IMR-90 (cell line): ENCODE data around the gene MTMR3. TPM values are rescaled to one million over a fixed set of nuclear protein-coding genes. Genes with fewer than 3 reads are reported as not detected.

Experiments used
- ATAC-seq: fragments of 200-7000 bp; cut with Tn5 transposase; 2 replicates; pipeline ENCODE4 v1.9.1; 2020; ENCODE audit warnings: low read depth, mild to moderate bottlenecking, moderate library complexity
- BruUV-seq: library from RNA; stranded (reverse); fragments of 400-500 nt; replicated peaks from 2 replicates; lab custom pipeline; 2021; lab: Mats Ljungman, UMichigan
- CTCF ChIA-PET: fragments of 300-600 bp; formaldehyde crosslinking; extraction: SDS; loops from one replicate; lab custom pipeline; 2021; ENCODE audit warnings: antibody characterized with exemption; lab: Yijun Ruan, JAX
- POLR2A ChIA-PET: fragments of 300-600 bp; sonication (Branson Sonifier 250); formaldehyde crosslinking; loops from one replicate; lab custom pipeline; 2022; ENCODE audit warnings: antibody characterized with exemption; ENCODE audit not compliant: unreplicated experiment; lab: Charles Lee
- DNase-seq: peaks from one replicate; pipeline ENCODE4 v3.0.0; 2013
- H2AFZ ChIP-seq: replicated peaks from 2 replicates; pipeline ENCODE3; 2013; ENCODE audit warnings: low read length, mild to moderate bottlenecking; ENCODE audit not compliant: poor library complexity
- H2AK5ac ChIP-seq: 2 replicates; pipeline ENCODE4 v1.6.1; 2013; ENCODE audit warnings: low read depth, low read length, inconsistent platforms
- H2AK9ac ChIP-seq: replicated peaks from 2 replicates; pipeline ENCODE3; 2013; ENCODE audit warnings: mild to moderate bottlenecking, low read depth, low read length, moderate library complexity; ENCODE audit not compliant: poor library complexity
- H2BK120ac ChIP-seq: 2 replicates; pipeline ENCODE4 v1.6.1; 2013; ENCODE audit warnings: low read depth, low read length, inconsistent platforms
- H2BK15ac ChIP-seq: 3 replicates; pipeline ENCODE4 v1.6.1; 2013; ENCODE audit warnings: low read depth, low read length, inconsistent platforms
- H2BK20ac ChIP-seq: 2 replicates; pipeline ENCODE4 v1.6.1; 2013; ENCODE audit warnings: low read depth, mild to moderate bottlenecking, inconsistent platforms, low read length, moderate library complexity
- H2BK5ac ChIP-seq: 2 replicates; pipeline ENCODE4 v1.6.1; 2013; ENCODE audit warnings: mild to moderate bottlenecking, low read depth, low read length, inconsistent platforms; ENCODE audit not compliant: poor library complexity, severe bottlenecking
- H3K14ac ChIP-seq: replicated peaks from 2 replicates; pipeline ENCODE4 v1.6.1; 2013; ENCODE audit warnings: low read depth, low read length, inconsistent platforms
- H3K18ac ChIP-seq: 2 replicates; pipeline ENCODE4 v1.6.1; 2013; ENCODE audit warnings: low read depth, low read length, control low read depth
- H3K23ac ChIP-seq: 2 replicates; pipeline ENCODE4 v1.6.1; 2013; ENCODE audit warnings: low read depth, low read length, inconsistent platforms
- H3K27ac ChIP-seq: 2 replicates; pipeline ENCODE4 v1.5.1; 2013; ENCODE audit warnings: mild to moderate bottlenecking, control low read depth, low read length; ENCODE audit not compliant: insufficient read depth
- H3K27me3 ChIP-seq: 2 replicates; pipeline ENCODE4 v1.6.1; 2013; ENCODE audit warnings: low read length; ENCODE audit not compliant: control insufficient read depth, insufficient read depth
- H3K36me3 ChIP-seq: 2 replicates; pipeline ENCODE4 v1.6.1; 2013; ENCODE audit warnings: low read length, mixed read lengths; ENCODE audit not compliant: control insufficient read depth, insufficient read depth
- H3K4ac ChIP-seq: 2 replicates; pipeline ENCODE4 v1.6.1; 2013; ENCODE audit warnings: low read depth, low read length, inconsistent platforms
- H3K4me1 ChIP-seq: 2 replicates; pipeline ENCODE4 v1.6.1; 2013; ENCODE audit warnings: low read length, mixed read lengths; ENCODE audit not compliant: control insufficient read depth, insufficient read depth
- H3K4me2 ChIP-seq: 2 replicates; pipeline ENCODE4 v1.6.1; 2013; ENCODE audit warnings: low read depth, mild to moderate bottlenecking, control low read depth, low read length, moderate library complexity
- H3K4me3 ChIP-seq: 2 replicates; pipeline ENCODE4 v1.5.1; 2013; ENCODE audit warnings: low read depth, mild to moderate bottlenecking, control low read depth, low read length, moderate library complexity; ENCODE audit not compliant: insufficient read depth
- H3K56ac ChIP-seq: 2 replicates; pipeline ENCODE4 v1.6.1; 2013; ENCODE audit warnings: low read length, inconsistent platforms; ENCODE audit not compliant: insufficient read depth; ENCODE audit errors: extremely low read depth
- H3K79me1 ChIP-seq, 2 experiments: 2 replicates each; pipeline ENCODE4 v1.6.1; 2013; ENCODE audit warnings: low read length in 2 of 2, inconsistent platforms in 1 of 2, low read depth in 1 of 2
- H3K9ac ChIP-seq: 2 replicates; pipeline ENCODE4 v1.6.1; 2013; ENCODE audit warnings: low read depth, low read length, control low read depth
- H3K9me1 ChIP-seq: 2 replicates; pipeline ENCODE4 v1.6.1; 2013; ENCODE audit warnings: low read length, inconsistent platforms; ENCODE audit not compliant: insufficient read depth
- H3K9me3 ChIP-seq: 2 replicates; pipeline ENCODE4 v1.6.1; 2013; ENCODE audit warnings: low read length; ENCODE audit not compliant: control insufficient read depth, insufficient read depth
- H4K20me1 ChIP-seq: 2 replicates; pipeline ENCODE4 v1.6.1; 2013; ENCODE audit warnings: low read length, inconsistent platforms; ENCODE audit not compliant: insufficient read depth
- H4K5ac ChIP-seq: 2 replicates; pipeline ENCODE4 v1.6.1; 2013; ENCODE audit warnings: mild to moderate bottlenecking, low read depth, low read length, control low read depth
- H4K8ac ChIP-seq, 2 experiments: 2 replicates each; pipeline ENCODE4 v1.6.1; 2013; ENCODE audit warnings: low read depth in 2 of 2, low read length in 2 of 2, control low read depth in 1 of 2, inconsistent platforms in 1 of 2
- H4K91ac ChIP-seq: 2 replicates; pipeline ENCODE4 v1.6.1; 2013; ENCODE audit warnings: low read depth, low read length, inconsistent platforms; ENCODE audit not compliant: insufficient read depth
- BHLHE40 ChIP-seq: fragments of 150-350 bp; IDR thresholded peaks from 2 replicates; pipeline ENCODE4 v1.6.1; 2016; ENCODE audit warnings: mild to moderate bottlenecking, low read depth, low read length
- CEBPB ChIP-seq: IDR thresholded peaks from 2 replicates; pipeline ENCODE4 v1.6.1; 2012; ENCODE audit warnings: low read depth, low read length, improper control_type of control experiment
- CHD1 ChIP-seq: IDR thresholded peaks from 2 replicates; pipeline ENCODE4 v1.6.1; 2012; ENCODE audit warnings: low read depth, low read length, improper control_type of control experiment
- CTCF ChIP-seq: conservative IDR thresholded peaks from 2 replicates; pipeline ENCODE4 v1.5.1; 2012; ENCODE audit warnings: mild to moderate bottlenecking, low read depth, low read length, improper control_type of control experiment
- FOS ChIP-seq: fragments of 150-350 bp; IDR thresholded peaks from 2 replicates; pipeline ENCODE4 v1.6.1; 2016; ENCODE audit warnings: low read depth, low read length
- MAFK ChIP-seq: IDR thresholded peaks from 2 replicates; pipeline ENCODE4 v1.6.1; 2012; ENCODE audit warnings: low read depth, low read length, improper control_type of control experiment
- MAZ ChIP-seq: IDR thresholded peaks from 2 replicates; pipeline ENCODE4 v1.6.1; 2012; ENCODE audit warnings: low read depth, mild to moderate bottlenecking, low read length, improper control_type of control experiment, moderate library complexity, borderline replicate concordance
- MXI1 ChIP-seq: IDR thresholded peaks from 2 replicates; pipeline ENCODE4 v1.6.1; 2012; ENCODE audit warnings: low read depth, mild to moderate bottlenecking, low read length, moderate library complexity, borderline replicate concordance
- NFE2L2 ChIP-seq: fragments of 150-350 bp; IDR thresholded peaks from 2 replicates; pipeline ENCODE4 v1.6.1; 2016; ENCODE audit warnings: low read depth, mild to moderate bottlenecking, low read length
- POLR2A ChIP-seq: IDR thresholded peaks from 2 replicates; pipeline ENCODE4 v1.6.1; 2012; ENCODE audit warnings: mild to moderate bottlenecking, low read depth, low read length
- RAD21 ChIP-seq: IDR thresholded peaks from 2 replicates; pipeline ENCODE4 v1.6.1; 2012; ENCODE audit warnings: low read length, improper control_type of control experiment
- RCOR1 ChIP-seq: IDR thresholded peaks from 2 replicates; pipeline ENCODE4 v1.6.1; 2012; ENCODE audit warnings: mild to moderate bottlenecking, low read length, improper control_type of control experiment; ENCODE audit not compliant: insufficient replicate concordance
- RFX5 ChIP-seq: IDR thresholded peaks from 2 replicates; pipeline ENCODE4 v1.8.0; 2012; ENCODE audit warnings: low read depth, mild to moderate bottlenecking, low read length, moderate library complexity
- SMC3 ChIP-seq: fragments of 150-350 bp; IDR thresholded peaks from 2 replicates; pipeline ENCODE4 v1.6.1; 2016; ENCODE audit warnings: low read depth, mild to moderate bottlenecking, antibody characterized with exemption, low read length, moderate library complexity
- USF2 ChIP-seq: fragments of 150-350 bp; IDR thresholded peaks from 2 replicates; pipeline ENCODE4 v1.6.1; 2017; ENCODE audit warnings: mild to moderate bottlenecking, antibody characterized with exemption, low read length, low read depth
- WGBS, 2 experiments: methylation state at CpG; one replicate each; pipeline versions ENCODE4 v1.1.5 to v1.1.7; 2013; ENCODE audit warnings: missing lambda C conversion rate in 2 of 2; ENCODE audit not compliant: insufficient read length in 1 of 2; ENCODE audit errors: extremely low coverage in 2 of 2; 5-methylcytosine and 5-hydroxymethylcytosine counted together
- dilution Hi-C: fragments of 300-500 bp; cut with HindIII; formaldehyde crosslinking; loops from one replicate; pipeline ENCODE4 v1.14.3; 2018; ENCODE audit warnings: low sequenced_read_pairs; ENCODE audit not compliant: unreplicated experiment
- in situ Hi-C: fragments of 300-500 bp; cut with MboI; formaldehyde crosslinking; loops from 3 replicates; pipeline ENCODE4 v1.14.3; 2019; ENCODE audit warnings: low sequenced_read_pairs, inconsistent platforms, mixed read lengths
- intact Hi-C: fragments of 100-400 bp; cut with micrococcal nuclease; formaldehyde crosslinking; loops from 2 replicates; pipeline ENCODE4 v1.10.0; 2022
- polyA plus RNA-seq, 3 experiments: library from polyadenylated mRNA; depleted of rRNA; stranded (reverse); fragments of >200 nt; gene quantifications; 2 replicates each; pipeline ENCODE4 v1.2.3, GENCODE V29; 2012; ENCODE audit warnings: low replicate concordance in 1 of 3
- total RNA-seq: library from RNA; depleted of rRNA; stranded (reverse); fragments of >200 nt; gene quantifications from 2 replicates; pipeline ENCODE4 v1.2.3, GENCODE V29; 2012
- TF ChIP-seq, protein P1 (sequence below): fragments of 150-350 bp; IDR thresholded peaks from 2 replicates; pipeline ENCODE4 v1.6.1; 2016; ENCODE audit warnings: low read depth, mild to moderate bottlenecking, low read length, moderate library complexity, borderline replicate concordance

Gene MTMR3
- total and polyA plus RNA-seq, 2 of the 4 experiments (the other 2 are of a cell fraction) = 21.3 to 29.4 TPM

DNA sequence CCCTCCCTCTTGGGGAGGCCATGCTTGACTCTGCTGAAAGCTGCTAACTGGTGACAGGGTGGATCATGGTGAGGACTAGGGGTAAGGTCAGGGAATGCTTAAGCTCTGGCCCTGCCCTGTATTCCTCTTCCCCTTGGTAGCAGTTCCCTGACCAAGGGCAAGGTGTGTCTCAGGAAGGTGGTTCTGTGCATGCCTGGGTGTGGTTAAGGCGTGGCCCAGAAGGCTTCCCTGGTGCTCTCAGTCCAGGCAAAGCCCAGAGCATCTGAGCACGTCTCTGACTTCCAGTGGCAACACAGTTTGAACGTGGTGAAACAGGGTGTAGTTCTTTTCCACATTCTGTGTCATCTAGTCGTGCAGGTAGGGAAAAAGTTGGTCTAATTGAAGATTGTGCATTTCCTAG is 144.2 kb downstream of the MTMR3 start:
- in situ Hi-C loops (no loop called here), intact Hi-C loops (no loop called here), dilution Hi-C loops (loop anchor here (25.0 kb wide), 1 partner anchor 340 kb away; no protein-coding TSS in a partner anchor)
- Histone ChIP-seq H3K9ac (no peak overlapping the region), H3K79me1 (peaks cover 0 to 29% of the 10 kb centered on the region in 2 experiments; a peak in 2 of 4 replicates), H3K27me3 (no peaks in the 10 kb centered on the region), H2BK15ac (no peak overlapping the region), H2BK120ac (no peak overlapping the region), H3K56ac (no peak overlapping the region), H3K4me2 (no peak overlapping the region), H2BK20ac (no peak overlapping the region), H3K18ac (no peak overlapping the region), H3K4me1 (peaks cover 9% of the 10 kb centered on the region), H3K36me3 (peaks cover 52% of the 10 kb centered on the region), H2AK5ac (no peak overlapping the region; the same call in 1 of the 2 replicates), H4K5ac (no peak overlapping the region), H3K14ac (no peak overlapping the region), H2AK9ac (no peak overlapping the region), H4K91ac (no peak overlapping the region), H4K8ac (no peak overlapping the region), H2AFZ (no peak overlapping the region), H3K4me3 (no peak overlapping the region), H3K4ac (no peak overlapping the region), H2BK5ac (no peak overlapping the region), H3K9me3 (no peaks in the 10 kb centered on the region), H4K20me1 (0 out of 2 replicates have a peak, but pooled peaks cover 4% of the 10 kb centered on the region), H3K23ac (no peak overlapping the region), H3K27ac (no peak overlapping the region), H3K9me1 (peaks cover 36% of the 10 kb centered on the region)
- WGBS, 2 experiments = 83% methylated on average over 4 of the region's 4 CpGs; no CpG with 5 or more reads in 1 of the 2 experiments
- ChIA-PET POLR2A (no interaction called here), CTCF (no interaction called here)
- DNase-seq = no peak
- BruUV-seq = no TSS peak
- no peak for ATAC-seq
- TF ChIP-seq FOS (no peak), RFX5 (no peak), MAFK (no peak), CTCF (no peak), SMC3 (no peak), BHLHE40 (no peak), POLR2A (no peak), USF2 (no peak), MAZ (no peak), CHD1 (no peak), NFE2L2 (no peak), MXI1 (no peak), RCOR1 (no peak), RAD21 (no peak), CEBPB (no peak)
- TF ChIP-seq, protein P1, sequence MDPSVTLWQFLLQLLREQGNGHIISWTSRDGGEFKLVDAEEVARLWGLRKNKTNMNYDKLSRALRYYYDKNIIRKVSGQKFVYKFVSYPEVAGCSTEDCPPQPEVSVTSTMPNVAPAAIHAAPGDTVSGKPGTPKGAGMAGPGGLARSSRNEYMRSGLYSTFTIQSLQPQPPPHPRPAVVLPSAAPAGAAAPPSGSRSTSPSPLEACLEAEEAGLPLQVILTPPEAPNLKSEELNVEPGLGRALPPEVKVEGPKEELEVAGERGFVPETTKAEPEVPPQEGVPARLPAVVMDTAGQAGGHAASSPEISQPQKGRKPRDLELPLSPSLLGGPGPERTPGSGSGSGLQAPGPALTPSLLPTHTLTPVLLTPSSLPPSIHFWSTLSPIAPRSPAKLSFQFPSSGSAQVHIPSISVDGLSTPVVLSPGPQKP = no peak
